HG02943 (cell line): ENCODE results near the gene MGMT.

Experiments used
- ATAC-seq: cut with Tn5 transposase; IDR thresholded peaks from one replicate; pipeline ENCODE4 v1.9.1; 2021; ENCODE audit warnings: mild to moderate bottlenecking, low read depth, moderate library complexity; ENCODE audit not compliant: unreplicated experiment

The MGMT gene

DNA sequence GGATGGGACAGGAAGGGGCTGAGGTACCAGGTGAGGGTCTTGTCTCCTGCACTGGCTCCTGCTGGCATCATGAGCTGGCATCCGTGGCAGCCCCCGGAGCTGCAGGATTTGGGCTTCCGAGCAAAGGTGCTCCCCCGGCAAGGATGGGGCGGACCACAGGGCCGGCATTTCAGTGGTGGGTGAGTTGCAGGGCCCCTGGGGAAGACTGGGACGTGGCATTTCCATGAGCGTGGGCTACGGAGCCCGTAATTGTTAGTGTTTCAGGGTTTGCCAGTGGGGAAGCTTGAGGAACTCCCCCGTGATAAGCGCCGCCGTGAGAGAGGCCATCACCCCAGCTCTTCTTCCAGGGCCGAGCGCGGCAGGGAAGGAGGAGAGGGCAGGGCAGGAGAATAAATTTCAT, 235.6 kb downstream of the MGMT start:
- ATAC-seq, result no peak

DNA sequence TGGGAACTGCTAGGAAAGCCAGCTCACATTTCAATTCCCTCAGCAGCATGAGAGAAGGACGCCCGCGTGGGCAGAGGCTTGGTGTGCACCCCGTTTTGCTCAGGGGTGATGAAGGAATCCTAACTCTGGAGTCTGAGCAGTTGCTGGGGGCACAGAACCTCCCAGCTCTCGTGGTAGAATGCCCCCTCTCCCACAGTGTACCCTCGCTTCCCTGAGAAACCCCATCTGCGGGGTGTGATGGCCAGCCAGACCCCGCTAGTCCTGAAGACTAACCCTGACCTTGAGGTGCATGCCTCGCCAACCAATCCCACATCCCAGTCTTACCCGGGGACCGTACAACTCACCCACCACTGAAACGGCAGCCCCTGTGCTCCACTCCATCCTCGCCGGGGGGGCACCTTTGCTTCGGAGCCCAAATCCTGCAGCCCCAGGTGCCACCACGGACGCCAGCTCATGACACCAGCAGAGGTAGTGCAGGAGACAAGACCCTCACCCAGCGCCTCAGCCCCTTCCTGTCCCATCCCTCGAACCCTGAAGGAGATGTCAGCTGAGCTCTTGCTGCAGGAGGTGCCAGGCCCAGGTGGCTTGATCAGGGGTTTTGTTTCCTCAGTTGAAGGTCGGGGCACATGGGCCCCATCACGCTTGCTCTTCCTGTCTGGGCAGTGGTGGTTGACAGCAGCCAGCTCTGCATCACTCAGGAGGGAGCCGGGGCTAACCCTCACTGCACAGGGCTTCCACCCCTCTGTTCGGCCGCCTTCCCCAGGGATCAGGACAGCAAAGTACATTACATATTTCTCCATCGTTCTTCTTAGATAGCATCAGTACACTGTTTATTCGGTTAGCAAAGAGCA, 236.5 kb downstream of the MGMT start:
- no peak for ATAC-seq

DNA sequence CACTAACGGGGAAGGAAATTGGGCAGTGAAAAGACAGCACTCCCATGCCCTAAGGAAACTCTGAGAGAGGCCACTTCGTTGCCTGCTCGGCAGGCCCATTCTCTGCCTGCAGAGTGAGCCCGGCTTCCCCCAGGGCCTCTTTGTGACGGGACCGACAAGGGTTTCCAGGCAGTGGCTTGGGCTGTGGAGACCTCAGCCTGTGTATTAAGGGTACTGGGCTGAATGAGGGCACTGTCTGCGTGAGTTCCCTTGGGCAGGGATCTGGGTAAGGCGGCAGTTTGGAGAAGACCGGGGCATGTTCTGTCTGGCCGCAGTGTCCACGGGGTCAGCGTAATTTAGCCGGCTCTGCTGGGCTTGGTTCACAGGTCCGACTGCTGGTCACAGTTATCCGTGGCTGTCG, 237.2 kb downstream of the MGMT start:
- ATAC-seq, result no peak

DNA sequence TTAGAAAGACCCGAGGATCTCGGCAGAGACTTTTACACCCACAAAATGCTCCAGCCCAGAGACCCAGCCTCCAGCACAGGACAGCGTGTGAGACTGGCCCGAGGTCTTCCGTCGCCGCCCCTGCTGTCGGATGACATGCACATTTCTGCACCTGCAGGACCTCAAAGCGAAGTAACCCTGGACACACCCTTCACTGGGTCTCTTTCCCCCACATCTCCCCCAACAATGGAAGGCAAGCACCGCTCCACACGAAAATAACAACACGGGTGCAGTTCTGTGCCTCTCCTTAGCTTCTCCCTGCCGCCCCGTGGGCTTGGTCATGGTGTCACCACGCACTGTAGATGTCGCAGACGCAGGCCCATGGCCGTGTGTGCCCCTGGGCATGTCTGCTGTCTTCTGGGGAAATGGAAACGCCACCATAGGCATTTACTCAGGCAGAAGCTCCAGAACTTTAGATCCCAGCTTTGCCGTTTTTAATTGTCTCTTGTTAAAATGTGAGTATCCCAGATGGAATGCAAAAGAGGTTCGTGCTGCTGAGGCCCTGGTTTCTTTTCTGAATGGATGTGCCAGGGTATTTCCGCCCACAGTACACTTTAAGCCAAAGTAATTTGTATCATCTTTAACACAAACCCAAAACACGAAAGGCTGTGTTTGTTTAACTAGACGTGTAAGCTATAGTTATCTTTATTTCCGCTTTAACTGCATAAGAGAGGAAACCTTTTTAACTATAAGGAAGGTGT, 237.9 kb downstream of the MGMT start:
- no peak for ATAC-seq

DNA sequence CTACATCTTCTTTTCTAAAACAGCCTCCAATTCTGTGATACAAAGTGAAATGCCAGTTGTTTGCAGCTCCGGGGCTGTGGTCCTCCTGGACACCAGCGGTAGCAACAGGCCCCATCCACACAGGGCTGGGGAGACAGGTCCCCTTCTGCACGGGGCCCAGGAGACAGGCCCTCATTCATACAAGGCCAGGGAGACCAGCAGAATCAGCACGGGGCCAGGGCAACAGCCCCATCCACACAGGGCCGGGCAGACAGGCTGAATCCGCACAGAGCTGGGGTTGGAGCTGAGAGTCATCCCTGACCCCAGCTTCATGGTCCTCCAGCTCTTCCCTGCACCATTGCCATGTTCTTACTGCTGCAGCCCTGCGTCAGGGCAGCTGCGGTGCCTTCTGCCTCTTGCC, 238.6 kb downstream of the MGMT start:
- ATAC-seq, result no peak

DNA sequence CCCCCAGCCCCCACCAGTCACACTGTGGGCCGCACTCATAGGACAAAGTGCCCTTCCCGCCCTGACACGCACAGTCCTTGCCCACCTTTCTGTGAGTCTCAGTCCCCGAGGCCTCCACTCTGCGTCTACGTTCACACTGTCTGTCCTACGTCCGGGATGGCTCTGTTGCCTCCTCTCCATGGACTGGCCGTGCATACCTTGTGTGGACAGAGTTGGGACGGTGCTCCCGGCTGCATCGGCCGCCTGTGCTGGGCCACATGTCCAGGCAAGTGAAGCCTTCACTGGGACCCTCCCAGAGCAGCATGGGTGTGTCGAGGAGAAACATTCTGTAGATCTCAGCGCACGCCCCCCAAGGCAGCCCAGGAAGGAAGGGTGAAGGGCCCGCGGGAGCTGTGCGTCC, 239.0 kb downstream of the MGMT start:
- no peak for ATAC-seq

DNA sequence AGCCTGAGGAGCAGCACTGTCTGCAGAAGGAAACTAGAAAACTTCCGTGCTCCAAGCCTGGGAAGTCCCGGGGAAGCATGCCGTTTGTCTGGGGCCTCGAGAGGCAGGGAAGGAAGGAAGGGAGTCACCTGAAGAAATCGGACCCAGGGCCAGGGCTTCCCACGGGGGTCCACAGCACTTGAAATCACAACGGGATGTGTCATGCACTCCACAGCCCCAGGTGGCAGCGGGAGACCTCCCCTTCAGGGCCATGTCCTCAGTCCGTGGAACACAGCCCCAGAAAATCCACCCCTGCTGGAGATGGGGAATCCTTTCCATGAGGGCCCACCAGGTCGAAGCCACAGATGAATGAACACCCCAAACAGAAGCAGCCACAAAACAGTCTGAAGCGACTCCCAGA, 239.5 kb downstream of the MGMT start:
- ATAC-seq, result no peak

DNA sequence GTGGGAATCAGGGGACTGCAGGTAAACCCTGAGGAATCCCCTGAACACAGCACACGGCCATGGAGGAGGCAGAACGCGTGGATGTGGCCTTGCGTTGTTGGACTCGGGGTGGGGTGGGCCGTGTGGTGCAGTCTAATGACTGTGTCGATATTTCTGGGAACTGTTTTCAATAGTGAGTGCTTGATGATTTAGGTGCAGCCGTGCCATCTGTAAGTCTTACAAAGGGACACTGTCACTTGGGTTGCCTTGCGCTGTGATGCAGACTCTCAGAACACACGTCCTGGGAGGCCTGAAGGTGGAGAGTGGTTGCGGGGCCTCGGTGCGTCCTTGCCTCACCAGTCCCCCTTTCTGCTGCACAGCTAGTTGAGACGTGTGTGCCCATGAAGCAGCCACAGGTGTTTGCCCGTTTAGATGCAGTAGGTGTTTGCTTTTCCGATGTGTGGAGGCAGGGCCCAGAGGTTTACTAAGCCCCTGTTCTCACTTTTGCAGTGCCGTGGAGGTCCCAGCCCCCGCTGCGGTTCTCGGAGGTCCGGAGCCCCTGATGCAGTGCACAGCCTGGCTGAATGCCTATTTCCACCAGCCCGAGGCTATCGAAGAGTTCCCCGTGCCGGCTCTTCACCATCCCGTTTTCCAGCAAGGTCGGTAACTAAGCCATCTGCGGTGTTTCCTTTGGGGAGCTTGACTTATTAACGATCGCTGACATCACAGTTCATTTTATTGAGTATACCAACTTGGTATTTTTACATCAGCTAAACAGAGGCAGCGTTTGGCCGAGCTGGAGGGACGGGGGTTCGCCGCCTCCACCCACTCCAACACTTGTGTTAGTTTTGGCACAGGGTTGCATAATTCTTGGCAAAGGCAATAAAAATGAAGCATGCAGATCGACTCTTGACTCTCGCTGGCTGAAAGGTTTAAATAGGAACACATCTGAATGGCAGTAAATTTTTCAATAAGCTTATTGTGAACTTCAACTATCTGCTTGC, 240.7 kb downstream of the MGMT start:
- no peak for ATAC-seq

DNA sequence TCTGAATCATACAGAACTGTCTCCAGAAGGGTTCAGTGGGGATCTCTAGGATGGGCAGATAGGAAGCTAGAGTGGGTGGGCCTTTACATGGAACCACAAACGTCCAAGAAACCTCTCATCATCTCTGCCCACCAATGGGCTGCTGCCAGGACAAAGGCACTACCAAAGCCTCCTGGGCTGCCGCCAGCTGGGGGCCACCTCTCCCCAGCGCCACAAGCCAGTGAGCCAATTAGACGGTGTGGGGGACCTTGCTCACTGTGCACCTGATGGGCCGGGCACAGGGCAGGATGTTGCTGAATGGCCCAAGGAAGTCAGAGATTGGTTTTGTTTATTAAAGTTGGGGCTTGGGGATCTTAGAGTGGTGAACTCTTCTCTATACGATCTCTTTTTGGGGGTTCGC, 242.1 kb downstream of the MGMT start:
- no peak for ATAC-seq

DNA sequence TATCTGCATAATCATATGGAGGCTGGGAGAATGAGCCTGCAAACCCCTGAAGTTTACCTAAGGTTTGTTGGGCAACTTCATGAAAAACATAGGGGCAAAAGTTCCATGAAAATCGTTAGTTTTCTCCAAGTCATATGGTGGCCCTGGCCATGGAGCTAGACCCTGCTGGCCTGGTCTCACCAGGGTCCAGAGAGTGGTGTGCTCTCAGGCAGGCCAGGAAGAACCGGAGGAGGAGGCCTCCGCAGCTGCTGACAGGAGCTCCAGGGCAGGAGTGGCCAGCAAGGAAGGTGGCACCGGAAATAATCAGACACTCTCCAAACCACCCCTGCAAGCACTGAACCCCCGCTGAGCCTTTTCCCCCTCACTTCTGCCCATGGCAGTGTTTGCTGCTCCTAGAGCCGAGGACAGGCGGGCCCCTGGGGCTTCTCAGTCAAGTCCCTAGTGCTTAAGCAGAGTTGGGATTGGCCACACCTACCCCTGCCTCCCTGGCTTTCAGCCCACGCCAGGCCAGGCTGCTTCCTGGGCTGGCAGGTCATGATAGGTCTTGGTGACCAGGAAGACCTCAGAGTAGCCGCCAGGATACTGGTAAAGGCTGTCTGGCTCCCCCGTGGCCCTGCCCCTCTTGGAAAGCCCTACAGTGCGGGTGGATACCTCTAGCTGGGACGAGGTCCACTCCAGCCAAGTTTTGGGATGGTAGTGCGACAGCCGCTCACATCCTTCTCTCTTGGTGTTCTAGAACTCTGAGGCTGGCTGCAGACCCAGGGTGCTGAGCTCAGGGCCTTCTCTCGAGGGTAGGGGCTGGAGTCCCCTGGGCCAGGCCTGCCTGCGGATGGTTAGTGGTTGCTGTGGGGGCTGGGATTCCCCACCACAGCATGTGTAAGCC, 242.8 kb downstream of the MGMT start:
- ATAC-seq, result no peak

DNA sequence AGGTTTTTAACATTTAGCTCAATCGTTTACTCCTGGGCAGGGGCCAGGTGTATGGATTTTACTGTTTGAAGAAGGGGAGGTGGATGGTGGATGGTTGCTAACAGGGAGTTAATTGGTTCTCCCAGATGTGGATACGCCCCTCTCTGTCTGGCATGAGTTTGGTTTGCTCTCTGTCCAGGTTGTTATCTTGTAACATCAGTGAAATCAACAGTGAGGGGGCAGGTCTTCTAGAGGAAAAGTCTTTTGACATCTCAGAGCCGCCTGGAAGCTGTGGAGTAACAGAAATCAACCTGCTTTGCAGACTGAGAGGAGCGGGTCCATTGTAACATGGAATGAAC, 243.4 kb downstream of the MGMT start:
- ATAC-seq, result no peak

DNA sequence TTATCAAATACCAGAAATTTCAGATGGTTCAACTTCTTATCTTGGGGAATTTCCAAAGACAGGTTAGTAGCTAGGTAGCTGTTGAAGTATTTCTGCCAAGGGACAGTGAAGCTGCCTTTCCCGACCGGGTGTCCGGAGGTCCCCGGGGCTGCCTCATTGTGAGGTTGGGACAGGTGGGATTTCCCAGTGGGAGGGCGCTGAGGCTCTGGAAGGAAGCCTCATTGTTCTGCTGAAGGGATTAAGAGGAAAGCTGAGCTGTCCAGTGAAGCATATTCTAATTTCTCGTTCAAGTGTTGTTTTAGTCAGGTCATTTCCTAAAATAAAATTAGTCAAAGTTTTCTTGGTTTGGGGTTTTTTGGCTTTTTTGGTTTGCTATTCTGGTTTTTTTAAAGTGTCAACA, 244.2 kb downstream of the MGMT start:
- ATAC-seq, result no peak

DNA sequence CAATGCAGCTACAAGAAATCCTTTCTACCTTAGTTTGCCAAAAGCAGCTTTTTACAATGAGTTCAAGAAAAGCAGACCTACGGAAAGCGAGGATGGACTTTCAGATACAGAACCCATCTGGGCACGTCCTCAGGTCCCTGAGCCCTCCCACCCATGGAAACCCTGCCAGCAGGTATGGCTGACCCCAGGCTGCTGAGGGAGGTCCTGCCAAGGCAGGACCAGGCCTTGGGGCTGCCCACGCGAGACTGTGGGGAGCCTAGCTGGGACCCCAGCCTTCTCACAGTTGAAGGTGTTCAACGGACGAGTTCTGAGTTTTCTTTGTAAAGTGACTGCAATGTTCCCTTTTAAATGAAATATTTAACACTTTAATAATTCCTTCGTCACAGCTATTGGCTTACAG, 245.0 kb downstream of the MGMT start:
- no peak for ATAC-seq

DNA sequence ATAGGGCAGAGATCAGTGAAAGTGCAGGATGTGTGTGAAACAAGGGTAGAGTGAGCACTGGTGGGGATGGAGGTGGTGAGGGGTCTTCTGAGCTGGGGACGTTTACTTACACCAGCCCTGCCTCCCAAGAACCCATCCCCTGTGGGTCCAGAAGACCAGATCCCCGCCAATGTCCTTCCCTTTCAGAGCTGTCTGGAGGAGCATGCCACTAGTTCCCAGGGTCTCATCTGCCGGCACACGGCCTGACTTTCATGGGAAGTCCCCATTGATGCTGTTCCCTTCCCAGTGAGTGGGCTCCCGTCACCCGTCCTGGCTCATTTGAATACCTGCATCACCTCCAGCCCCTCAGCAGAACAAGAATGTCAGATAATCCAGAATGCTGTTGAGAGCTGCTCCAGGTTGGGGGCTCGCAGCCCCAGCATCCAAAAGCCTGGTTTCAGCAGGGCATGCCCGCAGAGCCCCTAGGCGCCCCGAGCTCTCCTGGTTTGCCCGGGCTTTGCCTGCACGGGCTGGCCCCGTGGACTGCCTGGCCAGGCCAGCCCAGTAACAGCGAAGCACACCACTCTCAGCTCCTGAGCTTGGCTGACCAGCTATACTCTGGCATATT, 246.7 kb downstream of the MGMT start:
- ATAC-seq, result no peak

DNA sequence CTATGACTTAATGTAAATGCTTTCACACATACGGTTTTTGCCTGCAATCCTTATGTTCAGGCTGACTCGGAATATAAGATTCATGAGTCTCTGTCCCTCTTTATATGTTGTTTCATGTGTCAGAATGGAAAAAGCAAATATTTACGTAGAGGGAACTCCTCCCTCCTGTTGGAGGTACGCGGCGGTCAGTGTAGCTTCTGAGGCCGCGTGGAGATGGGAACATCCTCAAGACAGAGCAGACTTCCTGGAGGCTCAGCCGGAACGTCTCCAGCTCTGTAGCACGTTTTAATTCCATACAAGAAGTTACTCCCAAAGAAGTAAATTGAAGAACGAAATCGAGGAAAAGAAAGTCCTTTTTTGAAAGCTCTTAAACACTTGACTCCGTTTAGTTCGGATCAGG, 248.8 kb downstream of the MGMT start:
- no peak for ATAC-seq

DNA sequence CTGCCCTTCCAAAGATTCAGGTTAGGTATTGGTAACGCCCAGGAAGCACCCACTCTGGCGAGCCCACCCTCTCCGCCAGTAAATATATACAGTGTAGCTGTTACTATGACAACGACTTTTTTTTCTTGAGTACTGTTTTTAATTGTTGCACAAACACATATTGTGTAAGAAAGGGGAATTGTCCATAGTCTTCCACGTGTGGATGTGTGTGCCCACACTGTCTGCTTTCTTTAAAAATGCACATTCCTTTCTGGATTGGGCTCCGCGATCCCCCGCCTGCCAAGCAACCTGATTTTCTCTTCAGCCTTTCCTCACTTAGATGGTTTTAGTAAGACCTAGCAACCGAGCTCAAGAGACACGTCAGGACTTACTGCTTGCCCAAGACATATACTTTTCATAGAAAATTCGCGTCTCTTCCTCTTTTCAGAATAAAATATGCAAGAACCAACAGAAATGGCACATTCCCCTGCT, 249.2 kb downstream of the MGMT start:
- no peak for ATAC-seq

DNA sequence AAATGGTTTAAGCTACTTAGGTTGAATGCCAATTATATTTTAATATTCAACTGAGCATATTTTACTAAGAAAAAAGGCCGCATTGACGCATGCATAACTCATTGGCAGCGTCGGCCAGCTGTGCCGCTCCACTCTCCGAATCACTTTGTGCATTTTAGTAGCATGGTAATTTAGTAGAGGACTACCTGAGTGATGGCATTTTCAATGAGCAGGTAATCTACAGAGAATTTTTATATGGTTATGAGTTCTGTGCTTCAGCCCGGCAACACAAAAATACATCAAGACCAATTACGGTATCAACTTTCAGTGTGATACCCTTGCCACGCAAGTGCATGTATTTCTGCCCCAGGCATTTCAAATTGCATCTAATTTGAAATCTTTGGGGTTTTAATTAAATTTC, 249.8 kb downstream of the MGMT start:
- ATAC-seq, result no peak

DNA sequence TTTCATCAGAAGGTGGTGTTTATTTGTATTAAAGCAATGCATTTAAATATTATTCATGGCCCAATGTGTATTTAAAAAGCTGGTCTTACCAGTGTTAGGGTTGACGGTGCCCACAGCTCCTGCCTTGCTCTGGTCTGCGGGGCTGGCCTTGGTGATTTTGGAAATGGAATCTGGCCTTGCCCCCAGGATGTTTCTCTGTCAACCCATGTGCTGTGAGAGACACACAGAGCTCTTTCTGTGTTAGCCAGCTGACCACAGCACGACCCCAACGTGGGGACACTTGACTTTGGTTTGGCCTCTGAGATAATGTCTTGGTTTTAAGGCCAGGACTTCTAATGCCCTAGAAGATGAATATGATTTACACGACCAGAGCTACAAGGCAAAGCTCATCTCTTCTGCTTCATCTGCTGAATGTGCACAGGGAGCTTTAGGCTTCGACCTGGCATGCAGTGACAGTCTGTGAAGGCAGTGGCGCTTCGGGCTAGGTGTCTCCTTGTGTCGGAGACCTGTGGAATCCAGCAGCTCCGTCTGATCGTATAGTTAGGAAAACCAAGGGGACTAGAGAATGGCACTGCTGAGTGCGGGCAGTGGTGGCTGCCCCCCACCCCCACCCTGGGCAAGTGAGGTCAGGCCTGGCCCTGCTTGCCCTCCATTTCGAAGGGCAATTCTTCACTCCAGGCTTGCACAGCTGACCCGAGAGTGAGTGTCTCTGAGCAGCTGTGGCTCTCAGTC, 250.9 kb downstream of the MGMT start:
- no peak for ATAC-seq
